Endothelial cell of umbilical vein (primary cell): ENCODE results near the gene ALOXE3. TPM values are rescaled to one million over a fixed set of nuclear protein-coding genes. Genes with fewer than 3 reads are reported as not detected.

Experiments used
- BruUV-seq: library from RNA; stranded (reverse); fragments of 400-500 nt; replicated peaks from 2 replicates; lab custom pipeline; 2021; lab: Mats Ljungman, UMichigan
- CTCF ChIA-PET: fragments of 300-600, 350-600 bp; sonication (Branson Sonifier 250); formaldehyde crosslinking; loops from one replicate; lab custom pipeline; 2021; ENCODE audit warnings: antibody characterized with exemption, inconsistent platforms; lab: Charles Lee
- POLR2A ChIA-PET: fragments of 300-600, 350-600 bp; sonication (Branson Sonifier 250); formaldehyde crosslinking; loops from one replicate; lab custom pipeline; 2021; ENCODE audit warnings: antibody characterized with exemption, inconsistent platforms; lab: Charles Lee
- DNase-seq: peaks from one replicate; pipeline ENCODE4 v3.0.0-alpha.2; 2011; ENCODE audit warnings: low read depth, low spot score
- FAIRE-seq: peaks from 2 replicates; lab custom pipeline; 2011; peaks lifted over from hg19 to GRCh38; lab: Jason Lieb, UNC
- H2AFZ ChIP-seq: 2 replicates; pipeline ENCODE4 v1.6.0; 2012; ENCODE audit warnings: low read depth, low read length, control low read depth, inconsistent platforms
- H3K27ac ChIP-seq: 2 replicates; pipeline ENCODE4 v1.5.1; 2011; ENCODE audit warnings: low read depth, mild to moderate bottlenecking, control low read depth, low read length, moderate library complexity; ENCODE audit not compliant: insufficient read depth
- H3K27me3 ChIP-seq, 2 experiments: 2 replicates each; pipeline versions ENCODE4 v1.6.0 to v1.6.1; 2011; ENCODE audit warnings: low read length in 2 of 2, mixed read lengths in 1 of 2; ENCODE audit not compliant: control insufficient read depth in 2 of 2, insufficient read depth in 2 of 2
- H3K36me3 ChIP-seq, 2 experiments: 2 replicates in 1 of 2; 3 replicates in 1 of 2; pipeline ENCODE4 v1.5.1; 2011; ENCODE audit warnings: low read length in 2 of 2, mild to moderate bottlenecking in 1 of 2, moderate library complexity in 1 of 2; ENCODE audit not compliant: control insufficient read depth in 2 of 2, insufficient read depth in 2 of 2; ENCODE audit errors: extremely low read depth in 1 of 2
- H3K4me1 ChIP-seq: 3 replicates; pipeline ENCODE4 v1.5.1; 2011; ENCODE audit warnings: mild to moderate bottlenecking, low read length; ENCODE audit not compliant: control insufficient read depth, insufficient read depth; ENCODE audit errors: extremely low read depth
- H3K4me2 ChIP-seq: 2 replicates; pipeline ENCODE4 v1.6.1; 2011; ENCODE audit warnings: low read length, control low read depth, mixed read lengths; ENCODE audit not compliant: insufficient read depth
- H3K4me3 ChIP-seq, 3 experiments: fragments of 200-600 bp in 1 of 3; sonication (generic), shearing (Covaris generic) in 1 of 3; replicated peaks in 1 of 3; 2 replicates each; pipeline ENCODE4 v1.5.1; 2011 to 2016; ENCODE audit warnings: control low read depth in 3 of 3, low read length in 3 of 3, mild to moderate bottlenecking in 2 of 3, inconsistent platforms in 1 of 3, low read depth in 1 of 3, moderate library complexity in 1 of 3; ENCODE audit not compliant: insufficient read depth in 1 of 3
- H3K79me2 ChIP-seq: 2 replicates; pipeline ENCODE4 v1.6.0; 2012; ENCODE audit warnings: low read length, inconsistent platforms; ENCODE audit not compliant: control insufficient read depth, insufficient read depth
- H3K9ac ChIP-seq: replicated peaks from 2 replicates; pipeline ENCODE3; 2011; ENCODE audit warnings: low read length, control low read depth; ENCODE audit not compliant: insufficient read depth; ENCODE audit errors: extremely low read depth
- H3K9me1 ChIP-seq: replicated peaks from 3 replicates; pipeline ENCODE4 v1.6.0; 2011; ENCODE audit warnings: mild to moderate bottlenecking, low read length; ENCODE audit not compliant: control insufficient read depth, insufficient read depth; ENCODE audit errors: extremely low read depth
- H3K9me3 ChIP-seq: replicated peaks from 2 replicates; pipeline ENCODE4 v1.5.1; 2012; ENCODE audit warnings: low read length, inconsistent platforms; ENCODE audit not compliant: control insufficient read depth, insufficient read depth
- H4K20me1 ChIP-seq: replicated peaks from 2 replicates; pipeline ENCODE3; 2011; ENCODE audit warnings: mild to moderate bottlenecking, low read length; ENCODE audit not compliant: control insufficient read depth, insufficient read depth; ENCODE audit errors: extremely low read depth
- CTCF ChIP-seq, 2 donors: IDR thresholded peaks; 1 replicate in 1 of 2; 2 replicates in 1 of 2; pipeline ENCODE4 v1.5.1; 2011; ENCODE audit warnings: low read length in 2 of 2, mild to moderate bottlenecking in 2 of 2, moderate library complexity in 2 of 2, control low read depth in 1 of 2, inconsistent platforms in 1 of 2, low read depth in 1 of 2; ENCODE audit not compliant: insufficient read depth in 1 of 2; ENCODE audit errors: extremely low read depth in 1 of 2
- EZH2 ChIP-seq: IDR thresholded peaks from 2 replicates; pipeline ENCODE4 v1.6.1; 2012; ENCODE audit warnings: borderline replicate concordance, low read depth, mild to moderate bottlenecking, moderate library complexity, low read length, inconsistent platforms; ENCODE audit not compliant: severe bottlenecking
- FOS ChIP-seq: IDR thresholded peaks from 2 replicates; pipeline ENCODE4 v1.6.1; 2011; ENCODE audit warnings: mild to moderate bottlenecking, low read length, moderate library complexity, borderline replicate concordance; ENCODE audit not compliant: insufficient read depth
- GATA2 ChIP-seq: IDR thresholded peaks from 2 replicates; pipeline ENCODE4 v1.7.0; 2011; ENCODE audit warnings: low read depth, mild to moderate bottlenecking, moderate library complexity, mixed read lengths, low read length; ENCODE audit not compliant: insufficient read length, insufficient read depth
- JUN ChIP-seq: IDR thresholded peaks from 2 replicates; pipeline ENCODE4 v1.6.1; 2011; ENCODE audit warnings: borderline replicate concordance, low read depth; ENCODE audit not compliant: insufficient read length, insufficient read depth
- MYC ChIP-seq: IDR thresholded peaks from one replicate; pipeline ENCODE4 v1.6.1; 2011; ENCODE audit warnings: mild to moderate bottlenecking, low read depth, low read length
- POLR2A ChIP-seq: IDR thresholded peaks from 2 replicates; pipeline ENCODE4 v1.6.1; 2012; ENCODE audit warnings: low read depth, mild to moderate bottlenecking, control low read depth, low read length
- POLR2AphosphoS5 ChIP-seq: IDR thresholded peaks from 2 replicates; pipeline ENCODE4 v1.6.1; 2012; ENCODE audit warnings: low read depth, mild to moderate bottlenecking, control low read depth, low read length, moderate library complexity; ENCODE audit not compliant: insufficient read depth
- dilution Hi-C: fragments of 300-500 bp; cut with MboI; formaldehyde crosslinking; loops from one replicate; pipeline ENCODE4 v1.15.0; 2019; ENCODE audit warnings: low sequenced_read_pairs; ENCODE audit not compliant: extremely low pct_ligation_motif_present
- intact Hi-C: fragments of 100-400 bp; cut with micrococcal nuclease; formaldehyde crosslinking; loops from one replicate; pipeline ENCODE4 v1.10.0; 2022
- polyA plus RNA-seq, 4 experiments: library from polyadenylated mRNA; depleted of rRNA in 3 of 4; stranded (reverse) in 3 of 4; unstranded in 1 of 4; fragments of >200 nt; gene quantifications; 2 replicates each; pipeline versions ENCODE4 v1.2.1 to v1.2.3, GENCODE V29; 2011 to 2012; ENCODE audit warnings: missing spikeins in 1 of 4
- total RNA-seq: library from RNA; stranded (reverse); gene quantifications from 2 replicates; pipeline ENCODE4 v1.2.3, GENCODE V29; 2021
- TF ChIP-seq, protein P1 (sequence below): IDR thresholded peaks from 2 replicates; pipeline ENCODE4 v1.6.1; 2011; ENCODE audit not compliant: insufficient read depth, insufficient read length

Gene ALOXE3
- total and polyA plus RNA-seq, 2 donors (not counting 3 experiments of a cell fraction or from before 2014, with no cell fraction given) = 0.01 TPM; not detected in 1

DNA sequence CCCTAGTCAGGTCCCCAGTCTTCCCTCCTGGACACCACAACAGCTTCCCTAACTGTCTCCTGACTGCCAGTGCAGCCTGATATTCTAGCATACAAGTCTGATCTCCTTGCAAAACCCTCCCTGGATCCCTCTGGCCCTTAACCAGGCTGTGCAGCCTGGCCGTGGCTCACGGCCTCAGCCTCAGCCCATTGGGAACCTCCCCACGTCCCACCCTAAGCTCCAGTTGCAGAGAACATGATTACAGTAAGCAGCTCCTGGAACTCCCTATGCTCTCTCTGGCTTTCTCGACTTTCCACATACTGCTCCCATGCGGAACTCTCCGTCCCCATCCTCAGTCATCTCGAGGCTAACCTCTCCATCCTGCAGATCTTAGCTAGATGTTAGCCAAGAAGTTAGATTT lies 43.8 kb downstream of the ALOXE3 start:
- Histone ChIP-seq H3K4me1 (peaks cover 3% of the 10 kb centered on the region), H3K27ac (no peak overlapping the region), H2AFZ (no peak overlapping the region), H3K9me3 (no peaks in the 10 kb centered on the region), H3K79me2 (no peaks in the 10 kb centered on the region), H3K36me3 (no peaks in the 10 kb centered on the region), H4K20me1 (no peaks in the 10 kb centered on the region), H3K27me3 (peaks cover 35 to 42% of the 10 kb centered on the region in 2 experiments), H3K9ac (no peak overlapping the region), H3K9me1 (no peaks in the 10 kb centered on the region), H3K4me3 (no peak overlapping the region), H3K4me2 (no peak overlapping the region)
- CTCF ChIA-PET = interaction anchor here (0.6 to 4.6 kb wide), 27 partner anchors 9 to 815 kb away, joined by 3 to 158 read pairs (median 7); partner anchors contain the start of genes ALOX12B, ALOXE3 and HES7
- FAIRE-seq = no peak
- DNase-seq = no peak
- intact Hi-C loops = no loop called here
- POLR2A ChIA-PET = interaction anchor here (1.1 kb wide), 1 partner anchor 98 kb away, joined by 3 read pairs; no protein-coding TSS in a partner anchor
- BruUV-seq = no TSS peak
- no peak for TF ChIP-seq CTCF (IDR thresholded peaks at IDR 0.05; ENCODE audit: extremely low read depth in 1 of 2, insufficient read depth in 1 of 2, low read depth in 1 of 2, low read length in 2 of 2)
- no peak for TF ChIP-seq POLR2AphosphoS5
- no peak for TF ChIP-seq MYC
- no peak for TF ChIP-seq EZH2
- TF ChIP-seq FOS = no peak
- no peak for TF ChIP-seq JUN
- TF ChIP-seq, protein P1, sequence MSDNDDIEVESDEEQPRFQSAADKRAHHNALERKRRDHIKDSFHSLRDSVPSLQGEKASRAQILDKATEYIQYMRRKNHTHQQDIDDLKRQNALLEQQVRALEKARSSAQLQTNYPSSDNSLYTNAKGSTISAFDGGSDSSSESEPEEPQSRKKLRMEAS = no peak
- TF ChIP-seq GATA2 = no peak
- no peak for TF ChIP-seq POLR2A
- dilution Hi-C loops = no loop called here
